Measurements from ENCODE around the gene AATK. TPM values are rescaled to one million over a fixed set of nuclear protein-coding genes. Genes with fewer than 3 reads are reported as not detected.
A peak's percentile ranks its signal among the peaks of the same experiment; 100 is the strongest.

The AATK gene
- total and polyA plus RNA-seq, 2 of the 13 experiments (the other 11 are each of a cell fraction or from before 2014, with no cell fraction given), result 2.9 to 8.4 TPM

- no peak for TF ChIP-seq ZNF432 (CRISPR knock-in tag; IDR thresholded peaks at IDR 0.05; ENCODE audit: borderline replicate concordance)
- TF ChIP-seq ZNF788 (CRISPR knock-in tag; IDR thresholded peaks at IDR 0.05; ENCODE audit: borderline replicate concordance), result no peak
- peak; percentile 43; the same call in 1 of the 2 replicates for TF ChIP-seq ZNF891 (CRISPR knock-in tag; IDR thresholded peaks at IDR 0.05)
- TF ChIP-seq CBX5 (CRISPR knock-in tag; IDR thresholded peaks at IDR 0.05; ENCODE audit: borderline replicate concordance), result no peak
- no peak for TF ChIP-seq IKZF4 (CRISPR knock-in tag; IDR thresholded peaks at IDR 0.05; ENCODE audit: borderline replicate concordance, low read depth, not compliant biosample characterization)
- peak; percentile 75; the same call in 1 of the 2 replicates for TF ChIP-seq ZNF598 (CRISPR knock-in tag; IDR thresholded peaks at IDR 0.05; ENCODE audit: borderline replicate concordance)
- no peak for TF ChIP-seq NBN (conservative IDR thresholded peaks at IDR 0.05)
- peak; percentile 56 for TF ChIP-seq FOXA3 (CRISPR knock-in tag; IDR thresholded peaks at IDR 0.05)
- TF ChIP-seq ZFP41 (CRISPR knock-in tag; IDR thresholded peaks at IDR 0.05; ENCODE audit: borderline replicate concordance), result no peak
- no peak for TF ChIP-seq SMAD9 (CRISPR knock-in tag; IDR thresholded peaks at IDR 0.05)
- TF ChIP-seq HMGA1 (CRISPR knock-in tag; conservative IDR thresholded peaks at IDR 0.05), result no peak
- no peak for TF ChIP-seq LCORL (IDR thresholded peaks at IDR 0.05)
- peak; percentile 79 for TF ChIP-seq LCORL (CRISPR knock-in tag; IDR thresholded peaks at IDR 0.05)
- TF ChIP-seq ZNF550 (CRISPR knock-in tag; IDR thresholded peaks at IDR 0.05; ENCODE audit: borderline replicate concordance), result no peak
- TF ChIP-seq ZNF562 (CRISPR knock-in tag; IDR thresholded peaks at IDR 0.05; ENCODE audit: borderline replicate concordance), result no peak
- no peak for TF ChIP-seq BRF2 (CRISPR knock-in tag; IDR thresholded peaks at IDR 0.05)
- no peak for TF ChIP-seq ADNP (CRISPR knock-in tag; IDR thresholded peaks at IDR 0.05)
- no peak for TF ChIP-seq DNMT1 (CRISPR knock-in tag; IDR thresholded peaks at IDR 0.05)
- no peak for TF ChIP-seq CENPT (CRISPR knock-in tag; IDR thresholded peaks at IDR 0.05; ENCODE audit: low read depth)
- no peak for TF ChIP-seq SIN3A (IDR thresholded peaks at IDR 0.05; ENCODE audit: borderline replicate concordance, low read depth, low read length)
- no peak for TF ChIP-seq ZNF747 (CRISPR knock-in tag; IDR thresholded peaks at IDR 0.05; ENCODE audit: borderline replicate concordance)
- TF ChIP-seq ZNF512B (CRISPR knock-in tag; IDR thresholded peaks at IDR 0.05; ENCODE audit: borderline replicate concordance), result no peak
- no peak for TF ChIP-seq PREB (CRISPR knock-in tag; IDR thresholded peaks at IDR 0.05)
- no peak for TF ChIP-seq ZNF292 (CRISPR knock-in tag; IDR thresholded peaks at IDR 0.05; ENCODE audit: borderline replicate concordance, low read depth)
- 0 out of 2 replicates have a peak, but pooled peaks have one; percentile 39 for TF ChIP-seq HOXA5 (CRISPR knock-in tag; IDR thresholded peaks at IDR 0.05)
- TF ChIP-seq POLR2AphosphoS5 (IDR thresholded peaks at IDR 0.05; ENCODE audit: low read depth, low read length), result no peak
These were observed 23.5 kb downstream of the AATK start (continued) for GRCh38 chr17:81142301-81143199.

All from HepG2 (cell line).